K562 (cell line): ENCODE data around the gene GGA3. TPM values are rescaled to one million over a fixed set of nuclear protein-coding genes. Genes with fewer than 3 reads are reported as not detected.

Source experiments
- BCL6 ChIP-seq: fragments of 250-450 bp; sonication (Bioruptor Pico); IDR thresholded peaks from 2 replicates; pipeline ENCODE4 v1.4.0; 2020
- CEBPB ChIP-seq: fragments of 450-650 bp; IDR thresholded peaks from 2 replicates; pipeline ENCODE4 v1.6.1; 2016; ENCODE audit warnings: missing genetic modification characterization, missing compliant biosample characterization
- DACH1 ChIP-seq: fragments of 450-650 bp; IDR thresholded peaks from 2 replicates; pipeline ENCODE4 v1.6.1; 2018; ENCODE audit not compliant: partially characterized antibody
- E2F1 ChIP-seq: sonication (generic); formaldehyde crosslinking; IDR thresholded peaks from 2 replicates; pipeline ENCODE4 v1.8.1; 2023; ENCODE audit warnings: mild to moderate bottlenecking, missing genetic modification reagents, moderate library complexity
- GTF3C2 ChIP-seq: IDR thresholded peaks from 3 replicates; pipeline ENCODE4 v1.6.1; 2011; ENCODE audit warnings: borderline replicate concordance, mild to moderate bottlenecking, moderate library complexity; ENCODE audit not compliant: insufficient read length; ENCODE audit errors: extremely low read depth
- HDAC6 ChIP-seq: IDR thresholded peaks from 2 replicates; pipeline ENCODE4 v1.6.1; 2012; ENCODE audit warnings: low read depth, mild to moderate bottlenecking, control low read depth, inconsistent platforms, low read length, moderate library complexity
- HIVEP1 ChIP-seq: fragments of 250-450 bp; sonication (Bioruptor Pico); IDR thresholded peaks from 2 replicates; pipeline ENCODE4 v1.4.0; 2020; ENCODE audit warnings: mild to moderate bottlenecking
- LCOR ChIP-seq: sonication (generic); formaldehyde crosslinking; IDR thresholded peaks from 2 replicates; pipeline ENCODE4 v1.8.0; 2022; ENCODE audit warnings: mild to moderate bottlenecking, missing genetic modification reagents
- MAFK ChIP-seq: IDR thresholded peaks from 2 replicates; pipeline ENCODE4 v1.6.1; 2011; ENCODE audit warnings: low read length, improper control_type of control experiment
- MBD2 ChIP-seq: sonication (generic); IDR thresholded peaks from 2 replicates; pipeline ENCODE4 v1.6.1; 2016; ENCODE audit warnings: low read depth, borderline replicate concordance
- MXD1 ChIP-seq: fragments of 250-450 bp; sonication (Bioruptor Pico); IDR thresholded peaks from 2 replicates; pipeline ENCODE4 v1.8.0; 2021; ENCODE audit warnings: borderline replicate concordance, mild to moderate bottlenecking, moderate library complexity; ENCODE audit not compliant: poor library complexity, severe bottlenecking
- NFE2L1 ChIP-seq: fragments of 450-650 bp; IDR thresholded peaks from 2 replicates; pipeline ENCODE4 v1.6.1; 2016; ENCODE audit warnings: missing genetic modification characterization, low read depth, mild to moderate bottlenecking, missing compliant biosample characterization, moderate library complexity, borderline replicate concordance
- TRIM25 ChIP-seq: fragments of 450-650 bp; IDR thresholded peaks from 2 replicates; pipeline ENCODE4 v1.7.0; 2016; ENCODE audit warnings: borderline replicate concordance
- ZBED1 ChIP-seq: IDR thresholded peaks from 2 replicates; pipeline ENCODE4 v1.6.1; 2014
- ZNF124 ChIP-seq: sonication (generic); formaldehyde crosslinking; IDR thresholded peaks from 2 replicates; pipeline ENCODE4 v1.8.1; 2022; ENCODE audit warnings: missing genetic modification reagents
- ZNF280A ChIP-seq: fragments of 450-650 bp; IDR thresholded peaks from 2 replicates; pipeline ENCODE4 v1.6.1; 2018; ENCODE audit warnings: mild to moderate bottlenecking, low read depth; ENCODE audit not compliant: partially characterized antibody
- ZNF584 ChIP-seq: fragments of 200-800 bp; sonication (Bioruptor generic); IDR thresholded peaks from 2 replicates; pipeline ENCODE4 v1.6.1; 2016; ENCODE audit warnings: low read depth, mild to moderate bottlenecking, missing genetic modification characterization, missing compliant biosample characterization
- polyA plus RNA-seq, 8 experiments: library from polyadenylated mRNA; depleted of rRNA in 4 of 8; stranded (reverse) in 5 of 8; unstranded in 3 of 8; fragments of >200 nt; fragmentation: Nextera tagmentation in 2 of 8; fragmentation: Illumina TruSeq in 1 of 8; extraction: Ambion mirVana in 2 of 8; extraction: Trizol in 1 of 8; gene quantifications; 2 replicates each; pipeline versions ENCODE4 v1.2.1 to v1.2.3, GENCODE V29; 2011 to 2014; ENCODE audit warnings: inconsistent platforms in 1 of 8, missing spikeins in 1 of 8
- total RNA-seq, 7 experiments: library from RNA; depleted of rRNA in 6 of 7; stranded (reverse); fragments of >200 nt in 6 of 7; fragmentation: Illumina TruSeq in 2 of 7; extraction: Trizol in 2 of 7; gene quantifications; 2 replicates each; pipeline versions ENCODE4 v1.2.1 to v1.2.3, GENCODE V29; 2011 to 2021; ENCODE audit warnings: low replicate concordance in 1 of 7

GGA3 gene
- total and polyA plus RNA-seq, 9 of the 15 experiments (the other 6 are each of a cell fraction or from before 2014, with no cell fraction given) = 5.7 to 64.9 (median 25.4) TPM

- TF ChIP-seq GTF3C2 = no peak
- no peak for TF ChIP-seq BCL6
- TF ChIP-seq MAFK = no peak
- no peak for TF ChIP-seq ZNF124 (CRISPR knock-in tag)
- TF ChIP-seq NFE2L1 (tag) = no peak
- peak; percentile 44 for TF ChIP-seq MBD2
- TF ChIP-seq MXD1 (CRISPR knock-in tag) = peak; percentile 81
- TF ChIP-seq HDAC6 = no peak
- no peak for TF ChIP-seq TRIM25
- TF ChIP-seq E2F1 (CRISPR knock-in tag) = no peak
- TF ChIP-seq ZNF280A = no peak
- TF ChIP-seq HIVEP1 = no peak
- TF ChIP-seq ZNF584 (CRISPR knock-in tag) = no peak
- TF ChIP-seq ZBED1 = no peak; the same call in 1 of the 2 replicates
- peak; percentile 94 for TF ChIP-seq DACH1
- TF ChIP-seq CEBPB = no peak
- TF ChIP-seq LCOR = peak; percentile 77; the same call in 1 of the 2 replicates
Observed at GRCh38 chr17:75261336-75262111, at the start of gene GGA3, which contains the start of gene MRPS7 (continued).
